H9 (cell line): Measurements from ENCODE around the gene TCOF1. TPM values are rescaled to one million over a fixed set of nuclear protein-coding genes. Genes with fewer than 3 reads are reported as not detected.

ENCODE experiments used
- DNase-seq: peaks from one replicate; pipeline ENCODE4 v3.0.0-alpha.2; 2017
- H2AFZ ChIP-seq: one replicate; pipeline ENCODE4 v1.6.1; 2013; ENCODE audit warnings: mild to moderate bottlenecking, low read length, control low read depth, moderate library complexity
- H2AK5ac ChIP-seq: 2 replicates; pipeline ENCODE4 v1.6.1; 2013; ENCODE audit warnings: low read length, control low read depth, mixed read lengths; ENCODE audit not compliant: insufficient read length
- H2BK120ac ChIP-seq: one replicate; pipeline ENCODE4 v1.6.1; 2013; ENCODE audit warnings: low read depth, mild to moderate bottlenecking, low read length, control low read depth, inconsistent platforms; ENCODE audit not compliant: poor library complexity, severe bottlenecking
- H2BK12ac ChIP-seq: 2 replicates; pipeline ENCODE4 v1.6.1; 2013; ENCODE audit warnings: low read length, control low read depth, mixed read lengths, low read depth; ENCODE audit not compliant: insufficient read length
- H2BK15ac ChIP-seq: 2 replicates; pipeline ENCODE4 v1.6.1; 2013; ENCODE audit warnings: low read depth, low read length, control low read depth
- H2BK20ac ChIP-seq: one replicate; pipeline ENCODE4 v1.6.1; 2013; ENCODE audit warnings: low read depth, mild to moderate bottlenecking, low read length, control low read depth, inconsistent platforms; ENCODE audit not compliant: poor library complexity, severe bottlenecking
- H2BK5ac ChIP-seq: 2 replicates; pipeline ENCODE4 v1.6.1; 2013; ENCODE audit warnings: low read length, control low read depth, mixed read lengths; ENCODE audit not compliant: insufficient read length
- H3K14ac ChIP-seq: 2 replicates; pipeline ENCODE4 v1.6.1; 2013; ENCODE audit warnings: low read length, control low read depth; ENCODE audit not compliant: insufficient read depth
- H3K18ac ChIP-seq: 2 replicates; pipeline ENCODE4 v1.6.1; 2013; ENCODE audit warnings: low read depth, mild to moderate bottlenecking, mixed read lengths, low read length, control low read depth; ENCODE audit not compliant: insufficient read length
- H3K23ac ChIP-seq: 2 replicates; pipeline ENCODE4 v1.6.1; 2013; ENCODE audit warnings: low read length, control low read depth, mixed read lengths, low read depth; ENCODE audit not compliant: insufficient read length
- H3K23me2 ChIP-seq: 2 replicates; pipeline ENCODE4 v1.6.1; 2013; ENCODE audit warnings: low read depth, mild to moderate bottlenecking, mixed read lengths, low read length, control low read depth; ENCODE audit not compliant: insufficient read length, poor library complexity, severe bottlenecking
- H3K27ac ChIP-seq: 2 replicates; pipeline ENCODE4 v1.5.1; 2013; ENCODE audit warnings: low read length, control low read depth, mixed read lengths, low read depth; ENCODE audit not compliant: insufficient read length
- H3K27me3 ChIP-seq: 2 replicates; pipeline ENCODE4 v1.6.1; 2013; ENCODE audit warnings: low read length, control low read depth, inconsistent platforms; ENCODE audit not compliant: insufficient read depth
- H3K4ac ChIP-seq: 2 replicates; pipeline ENCODE4 v1.6.1; 2013; ENCODE audit warnings: low read depth, mild to moderate bottlenecking, control low read depth, inconsistent platforms, low read length, moderate library complexity
- H3K4me1 ChIP-seq: 2 replicates; pipeline ENCODE4 v1.6.1; 2013; ENCODE audit warnings: low read length, control low read depth, inconsistent platforms; ENCODE audit not compliant: insufficient read depth
- H3K4me2 ChIP-seq: 2 replicates; pipeline ENCODE4 v1.6.1; 2013; ENCODE audit warnings: low read length, control low read depth, mixed read lengths; ENCODE audit not compliant: insufficient read length, insufficient read depth
- H3K56ac ChIP-seq: 2 replicates; pipeline ENCODE4 v1.6.1; 2013; ENCODE audit warnings: low read depth, mild to moderate bottlenecking, mixed read lengths, low read length, control low read depth; ENCODE audit not compliant: insufficient read length
- H3K79me1 ChIP-seq: 2 replicates; pipeline ENCODE4 v1.6.1; 2013; ENCODE audit warnings: low read depth, mild to moderate bottlenecking, moderate library complexity, low read length, control low read depth, inconsistent platforms; ENCODE audit not compliant: insufficient read depth, poor library complexity, severe bottlenecking
- H3K79me2 ChIP-seq: 2 replicates; pipeline ENCODE4 v1.6.1; 2013; ENCODE audit warnings: low read length, control low read depth, inconsistent platforms; ENCODE audit not compliant: insufficient read depth
- H3K9ac ChIP-seq: 2 replicates; pipeline ENCODE4 v1.6.1; 2013; ENCODE audit warnings: low read length, control low read depth, mixed read lengths; ENCODE audit not compliant: insufficient read length; ENCODE audit errors: extremely low read depth
- H3K9me3 ChIP-seq: one replicate; pipeline ENCODE4 v1.6.1; 2013; ENCODE audit warnings: low read depth, low read length, inconsistent platforms; ENCODE audit not compliant: control insufficient read depth
- H3T11ph ChIP-seq: one replicate; pipeline ENCODE4 v1.6.1; 2013; ENCODE audit warnings: mild to moderate bottlenecking, low read length, control low read depth, inconsistent platforms
- H4K20me1 ChIP-seq: one replicate; pipeline ENCODE4 v1.6.1; 2013; ENCODE audit not compliant: control insufficient read depth, insufficient read length, insufficient read depth
- H4K5ac ChIP-seq: 2 replicates; pipeline ENCODE4 v1.6.1; 2013; ENCODE audit warnings: low read depth, mild to moderate bottlenecking, mixed read lengths, low read length, control low read depth; ENCODE audit not compliant: insufficient read length
- H4K8ac ChIP-seq: replicated peaks from 2 replicates; pipeline ENCODE4 v1.6.1; 2013; ENCODE audit warnings: low read length, control low read depth, mixed read lengths, low read depth; ENCODE audit not compliant: insufficient read length
- H4K91ac ChIP-seq: 2 replicates; pipeline ENCODE4 v1.6.1; 2013; ENCODE audit warnings: low read depth, mild to moderate bottlenecking, moderate library complexity, mixed read lengths, low read length, control low read depth; ENCODE audit not compliant: insufficient read length
- H3K27ac Mint-ChIP-seq, 3 experiments: 2 replicates in 2 of 3; 3 replicates in 1 of 3; pipeline ENCODE4 v1.8.0; 2020 to 2021; ENCODE audit warnings: mixed read lengths in 3 of 3, mild to moderate bottlenecking in 1 of 3, moderate library complexity in 1 of 3
- H3K27me3 Mint-ChIP-seq: 2 replicates; pipeline ENCODE4 v1.8.0; 2021; ENCODE audit warnings: low read depth, mild to moderate bottlenecking, moderate library complexity, mixed read lengths
- H3K36me3 Mint-ChIP-seq, 3 experiments: 2 replicates in 2 of 3; 3 replicates in 1 of 3; pipeline ENCODE4 v1.8.0; 2020 to 2021; ENCODE audit warnings: low read depth in 3 of 3, mixed read lengths in 3 of 3; ENCODE audit not compliant: insufficient read depth in 1 of 3
- H3K4me1 Mint-ChIP-seq, 2 experiments: 2 replicates each; pipeline ENCODE4 v1.8.0; 2020; ENCODE audit warnings: mixed read lengths in 2 of 2
- H3K4me3 Mint-ChIP-seq, 2 experiments: 2 replicates in 1 of 2; 3 replicates in 1 of 2; pipeline ENCODE4 v1.8.0; 2020 to 2021; ENCODE audit warnings: mild to moderate bottlenecking in 2 of 2, mixed read lengths in 2 of 2, moderate library complexity in 1 of 2
- H3K9me3 Mint-ChIP-seq, 2 experiments: 2 replicates in 1 of 2; 3 replicates in 1 of 2; pipeline ENCODE4 v1.8.0; 2020; ENCODE audit warnings: mild to moderate bottlenecking in 2 of 2, mixed read lengths in 2 of 2, moderate library complexity in 1 of 2
- CTCF ChIP-seq: fragments of 200-600 bp; sonication (generic); conservative IDR thresholded peaks from 3 replicates; pipeline ENCODE4 v1.8.0; 2021; ENCODE audit warnings: antibody characterized with exemption, mild to moderate bottlenecking
- WGBS: extraction: QIAGEN DNeasy Blood & Tissue Kit; methylation state at CpG from one replicate; pipeline ENCODE4 v1.1.7; 2013; ENCODE audit warnings: missing lambda C conversion rate, low lambda C conversion rate, mixed read lengths; ENCODE audit not compliant: insufficient read length; ENCODE audit errors: extremely low coverage; 5-methylcytosine and 5-hydroxymethylcytosine counted together
- total RNA-seq: library from RNA; stranded (reverse); gene quantifications from 2 replicates; pipeline ENCODE4 v1.2.1, GENCODE V29; 2021

Gene TCOF1
- total RNA-seq, 1 experiment from 2014 or later = 128 TPM

- no peak for TF ChIP-seq CTCF
- Histone ChIP-seq H2BK20ac (no peak overlapping the region), H2BK12ac (no peak overlapping the region), H3K56ac (no peak overlapping the region), H2BK120ac (no peak overlapping the region), H3T11ph (no peak overlapping the region), H3K4ac (no peak overlapping the region), H3K27ac (no peak overlapping the region), H3K4me2 (no peak overlapping the region), H3K9ac (no peak overlapping the region), H2AK5ac (no peak overlapping the region), H3K4me1 (no peaks in the 10 kb centered on the region), H3K9me3 (no peaks in the 10 kb centered on the region), H3K14ac (no peak overlapping the region), H4K20me1 (no peaks in the 10 kb centered on the region), H3K79me2 (no peaks in the 10 kb centered on the region), H4K5ac (no peak overlapping the region), H3K27me3 (no peaks in the 10 kb centered on the region), H3K23me2 (no peaks in the 10 kb centered on the region), H2AFZ (no peak overlapping the region), H4K91ac (no peak overlapping the region), H4K8ac (no peak overlapping the region), H3K18ac (no peak overlapping the region), H2BK15ac (no peak overlapping the region), H2BK5ac (no peak overlapping the region), H3K79me1 (no peaks in the 10 kb centered on the region), H3K23ac (no peak overlapping the region)
- H3K4me3 Mint-ChIP-seq = no peak overlapping the region
- no peak overlapping the region for H3K27ac Mint-ChIP-seq
- no CpG with 5 or more reads among the region's 6 CpGs for WGBS
- H3K36me3 Mint-ChIP-seq = no peaks in the 10 kb centered on the region; a peak in 1 of 7 replicates
- no peak for DNase-seq
- H3K9me3 Mint-ChIP-seq = no peaks in the 10 kb centered on the region
- H3K4me1 Mint-ChIP-seq = peaks cover 3 to 4% of the 10 kb centered on the region in 2 experiments
- H3K27me3 Mint-ChIP-seq = peaks cover 4% of the 10 kb centered on the region
These were observed 77.0 kb downstream of the TCOF1 start for GRCh38 chr5:150434464-150434863.
